HCT116 (cell line): ENCODE data around the gene FHL2.

Experiments used
- ATF3 ChIP-seq: IDR thresholded peaks from 2 replicates; pipeline ENCODE4 v1.6.1; 2012
- EGR1 ChIP-seq: IDR thresholded peaks from 2 replicates; pipeline ENCODE4 v1.6.1; 2012; ENCODE audit warnings: low read depth
- RAD21 ChIP-seq: IDR thresholded peaks from 2 replicates; pipeline ENCODE4 v1.6.1; 2012; ENCODE audit warnings: low read depth, mild to moderate bottlenecking
- SIN3A ChIP-seq: IDR thresholded peaks from 2 replicates; pipeline ENCODE4 v1.6.1; 2012; ENCODE audit warnings: low read depth
- TF ChIP-seq, protein P1 (sequence below), 3 experiments: fragments of 200-600 bp in 1 of 3; sonication (generic) in 1 of 3; IDR thresholded peaks in 2 of 3; conservative IDR thresholded peaks in 1 of 3; 2 replicates each; pipeline ENCODE4 v1.5.1; 2012 to 2017; ENCODE audit warnings: low read depth in 2 of 3, low read length in 2 of 3, antibody characterized with exemption in 1 of 3, borderline replicate concordance in 1 of 3, control low read depth in 1 of 3, mild to moderate bottlenecking in 1 of 3, mixed read lengths in 1 of 3, mixed run types in 1 of 3, moderate library complexity in 1 of 3; ENCODE audit not compliant: insufficient read depth in 1 of 3

GRCh38 chr2:105437708-105438103 lies 38.9 kb upstream of the FHL2 start:
- no peak for TF ChIP-seq ATF3
- no peak for TF ChIP-seq EGR1
- TF ChIP-seq RAD21, result no peak
- TF ChIP-seq, protein P1, sequence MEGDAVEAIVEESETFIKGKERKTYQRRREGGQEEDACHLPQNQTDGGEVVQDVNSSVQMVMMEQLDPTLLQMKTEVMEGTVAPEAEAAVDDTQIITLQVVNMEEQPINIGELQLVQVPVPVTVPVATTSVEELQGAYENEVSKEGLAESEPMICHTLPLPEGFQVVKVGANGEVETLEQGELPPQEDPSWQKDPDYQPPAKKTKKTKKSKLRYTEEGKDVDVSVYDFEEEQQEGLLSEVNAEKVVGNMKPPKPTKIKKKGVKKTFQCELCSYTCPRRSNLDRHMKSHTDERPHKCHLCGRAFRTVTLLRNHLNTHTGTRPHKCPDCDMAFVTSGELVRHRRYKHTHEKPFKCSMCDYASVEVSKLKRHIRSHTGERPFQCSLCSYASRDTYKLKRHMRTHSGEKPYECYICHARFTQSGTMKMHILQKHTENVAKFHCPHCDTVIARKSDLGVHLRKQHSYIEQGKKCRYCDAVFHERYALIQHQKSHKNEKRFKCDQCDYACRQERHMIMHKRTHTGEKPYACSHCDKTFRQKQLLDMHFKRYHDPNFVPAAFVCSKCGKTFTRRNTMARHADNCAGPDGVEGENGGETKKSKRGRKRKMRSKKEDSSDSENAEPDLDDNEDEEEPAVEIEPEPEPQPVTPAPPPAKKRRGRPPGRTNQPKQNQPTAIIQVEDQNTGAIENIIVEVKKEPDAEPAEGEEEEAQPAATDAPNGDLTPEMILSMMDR (IDR thresholded peaks at IDR 0.05 in 2 of 3, conservative IDR thresholded peaks at IDR 0.05 in 1 of 3; ENCODE audit: borderline replicate concordance in 1 of 3, insufficient read depth in 1 of 3, low read depth in 2 of 3, low read length in 2 of 3), result no peak
- no peak for TF ChIP-seq SIN3A
